SK-N-SH (cell line): ENCODE data around the gene KRT73.

Experiments used
- EP300 ChIP-seq, 2 experiments: IDR thresholded peaks; 2 replicates each; pipeline versions ENCODE4 v1.4.0 to v1.6.1; 2012; ENCODE audit warnings: borderline replicate concordance in 1 of 2, low read depth in 1 of 2, low read length in 1 of 2
- EZH2phosphoT487 ChIP-seq: fragments of 200-600 bp; sonication (generic); IDR thresholded peaks from 2 replicates; pipeline ENCODE4 v1.6.1; 2017; ENCODE audit warnings: low read depth, mixed run types, mild to moderate bottlenecking, antibody characterized with exemption, moderate library complexity, borderline replicate concordance
- JUND ChIP-seq: IDR thresholded peaks from 2 replicates; pipeline ENCODE4 v1.4.0; 2012
- MEF2A ChIP-seq: IDR thresholded peaks from 2 replicates; pipeline ENCODE4 v1.4.0; 2012; ENCODE audit warnings: low read depth, borderline replicate concordance
- POLR2AphosphoS5 ChIP-seq: IDR thresholded peaks from 2 replicates; pipeline ENCODE4 v1.6.1; 2012; ENCODE audit warnings: low read depth, low read length
- RAD21 ChIP-seq: IDR thresholded peaks from 2 replicates; pipeline ENCODE4 v1.6.1; 2012; ENCODE audit warnings: mild to moderate bottlenecking, low read length
- RXRA ChIP-seq: IDR thresholded peaks from 2 replicates; pipeline ENCODE4 v1.4.0; 2012; ENCODE audit warnings: low read depth, mild to moderate bottlenecking, borderline replicate concordance
- SIN3A ChIP-seq: IDR thresholded peaks from 2 replicates; pipeline ENCODE4 v1.6.1; 2012; ENCODE audit warnings: low read depth, mild to moderate bottlenecking, low read length, moderate library complexity, borderline replicate concordance
- TEAD4 ChIP-seq: IDR thresholded peaks from 2 replicates; pipeline ENCODE4 v1.4.0; 2012; ENCODE audit warnings: mild to moderate bottlenecking, borderline replicate concordance; ENCODE audit not compliant: insufficient read depth
- TF ChIP-seq, protein P1 (sequence below): fragments of 200-600 bp; sonication (generic); IDR thresholded peaks from 2 replicates; pipeline ENCODE4 v1.6.1; 2017; ENCODE audit warnings: antibody characterized with exemption, mild to moderate bottlenecking, moderate library complexity
- TF ChIP-seq, protein P2 (sequence below): IDR thresholded peaks from 2 replicates; pipeline ENCODE4 v1.4.0; 2012; ENCODE audit warnings: low read depth
- TF ChIP-seq, protein P3 (sequence below): fragments of 150-350 bp; IDR thresholded peaks from 2 replicates; pipeline ENCODE4 v1.6.1; 2017; ENCODE audit warnings: antibody characterized with exemption, low read length, low read depth, borderline replicate concordance
- TF ChIP-seq, protein P4 (sequence below): IDR thresholded peaks from 2 replicates; pipeline ENCODE4 v1.6.1; 2012; ENCODE audit warnings: mild to moderate bottlenecking, low read depth, low read length, moderate library complexity

DNA sequence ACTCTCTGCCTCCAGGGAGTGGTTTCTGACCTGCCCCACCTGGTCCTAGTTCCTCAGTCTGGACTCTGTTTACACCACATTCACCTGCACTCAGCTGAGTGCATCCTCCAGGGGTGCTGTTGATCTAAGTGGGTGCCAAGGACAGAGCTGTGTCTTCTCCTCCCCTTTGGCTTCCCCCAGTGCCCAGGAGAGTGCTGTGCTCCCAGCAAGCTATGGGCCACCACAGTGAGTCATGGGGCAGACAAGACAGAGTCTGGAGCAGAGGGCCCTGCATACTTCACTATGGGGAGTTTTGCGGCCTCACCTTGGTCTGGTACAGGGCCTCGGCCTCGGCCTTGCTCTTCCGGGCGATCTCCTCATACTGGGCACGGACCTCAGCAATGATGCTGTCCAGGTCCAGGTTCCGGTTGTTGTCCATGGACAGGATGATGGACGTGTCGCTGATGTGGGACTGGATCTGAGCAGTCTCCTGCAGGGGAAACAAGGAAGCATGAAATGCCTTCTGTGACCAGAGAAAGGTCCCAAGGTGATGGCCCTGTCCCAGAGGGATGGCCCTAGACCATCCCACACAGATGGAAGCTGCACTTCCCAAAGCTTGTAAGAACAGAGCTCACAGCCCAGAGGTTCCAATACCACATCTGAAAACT, 4.9 kb downstream of the KRT73 start:
- TF ChIP-seq, protein P1, sequence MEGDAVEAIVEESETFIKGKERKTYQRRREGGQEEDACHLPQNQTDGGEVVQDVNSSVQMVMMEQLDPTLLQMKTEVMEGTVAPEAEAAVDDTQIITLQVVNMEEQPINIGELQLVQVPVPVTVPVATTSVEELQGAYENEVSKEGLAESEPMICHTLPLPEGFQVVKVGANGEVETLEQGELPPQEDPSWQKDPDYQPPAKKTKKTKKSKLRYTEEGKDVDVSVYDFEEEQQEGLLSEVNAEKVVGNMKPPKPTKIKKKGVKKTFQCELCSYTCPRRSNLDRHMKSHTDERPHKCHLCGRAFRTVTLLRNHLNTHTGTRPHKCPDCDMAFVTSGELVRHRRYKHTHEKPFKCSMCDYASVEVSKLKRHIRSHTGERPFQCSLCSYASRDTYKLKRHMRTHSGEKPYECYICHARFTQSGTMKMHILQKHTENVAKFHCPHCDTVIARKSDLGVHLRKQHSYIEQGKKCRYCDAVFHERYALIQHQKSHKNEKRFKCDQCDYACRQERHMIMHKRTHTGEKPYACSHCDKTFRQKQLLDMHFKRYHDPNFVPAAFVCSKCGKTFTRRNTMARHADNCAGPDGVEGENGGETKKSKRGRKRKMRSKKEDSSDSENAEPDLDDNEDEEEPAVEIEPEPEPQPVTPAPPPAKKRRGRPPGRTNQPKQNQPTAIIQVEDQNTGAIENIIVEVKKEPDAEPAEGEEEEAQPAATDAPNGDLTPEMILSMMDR, result no peak
- no peak for TF ChIP-seq EP300 (IDR thresholded peaks at IDR 0.05; ENCODE audit: borderline replicate concordance in 1 of 2, low read depth in 1 of 2, low read length in 1 of 2)
- no peak for TF ChIP-seq POLR2AphosphoS5
- TF ChIP-seq, protein P2, sequence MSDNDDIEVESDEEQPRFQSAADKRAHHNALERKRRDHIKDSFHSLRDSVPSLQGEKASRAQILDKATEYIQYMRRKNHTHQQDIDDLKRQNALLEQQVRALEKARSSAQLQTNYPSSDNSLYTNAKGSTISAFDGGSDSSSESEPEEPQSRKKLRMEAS, result no peak
- TF ChIP-seq JUND, result no peak
- no peak for TF ChIP-seq EZH2phosphoT487
- TF ChIP-seq, protein P3, sequence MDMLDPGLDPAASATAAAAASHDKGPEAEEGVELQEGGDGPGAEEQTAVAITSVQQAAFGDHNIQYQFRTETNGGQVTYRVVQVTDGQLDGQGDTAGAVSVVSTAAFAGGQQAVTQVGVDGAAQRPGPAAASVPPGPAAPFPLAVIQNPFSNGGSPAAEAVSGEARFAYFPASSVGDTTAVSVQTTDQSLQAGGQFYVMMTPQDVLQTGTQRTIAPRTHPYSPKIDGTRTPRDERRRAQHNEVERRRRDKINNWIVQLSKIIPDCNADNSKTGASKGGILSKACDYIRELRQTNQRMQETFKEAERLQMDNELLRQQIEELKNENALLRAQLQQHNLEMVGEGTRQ, result no peak
- no peak for TF ChIP-seq RXRA
- TF ChIP-seq MEF2A, result no peak
- no peak for TF ChIP-seq SIN3A
- no peak for TF ChIP-seq TEAD4
- TF ChIP-seq RAD21, result no peak
- TF ChIP-seq, protein P4, sequence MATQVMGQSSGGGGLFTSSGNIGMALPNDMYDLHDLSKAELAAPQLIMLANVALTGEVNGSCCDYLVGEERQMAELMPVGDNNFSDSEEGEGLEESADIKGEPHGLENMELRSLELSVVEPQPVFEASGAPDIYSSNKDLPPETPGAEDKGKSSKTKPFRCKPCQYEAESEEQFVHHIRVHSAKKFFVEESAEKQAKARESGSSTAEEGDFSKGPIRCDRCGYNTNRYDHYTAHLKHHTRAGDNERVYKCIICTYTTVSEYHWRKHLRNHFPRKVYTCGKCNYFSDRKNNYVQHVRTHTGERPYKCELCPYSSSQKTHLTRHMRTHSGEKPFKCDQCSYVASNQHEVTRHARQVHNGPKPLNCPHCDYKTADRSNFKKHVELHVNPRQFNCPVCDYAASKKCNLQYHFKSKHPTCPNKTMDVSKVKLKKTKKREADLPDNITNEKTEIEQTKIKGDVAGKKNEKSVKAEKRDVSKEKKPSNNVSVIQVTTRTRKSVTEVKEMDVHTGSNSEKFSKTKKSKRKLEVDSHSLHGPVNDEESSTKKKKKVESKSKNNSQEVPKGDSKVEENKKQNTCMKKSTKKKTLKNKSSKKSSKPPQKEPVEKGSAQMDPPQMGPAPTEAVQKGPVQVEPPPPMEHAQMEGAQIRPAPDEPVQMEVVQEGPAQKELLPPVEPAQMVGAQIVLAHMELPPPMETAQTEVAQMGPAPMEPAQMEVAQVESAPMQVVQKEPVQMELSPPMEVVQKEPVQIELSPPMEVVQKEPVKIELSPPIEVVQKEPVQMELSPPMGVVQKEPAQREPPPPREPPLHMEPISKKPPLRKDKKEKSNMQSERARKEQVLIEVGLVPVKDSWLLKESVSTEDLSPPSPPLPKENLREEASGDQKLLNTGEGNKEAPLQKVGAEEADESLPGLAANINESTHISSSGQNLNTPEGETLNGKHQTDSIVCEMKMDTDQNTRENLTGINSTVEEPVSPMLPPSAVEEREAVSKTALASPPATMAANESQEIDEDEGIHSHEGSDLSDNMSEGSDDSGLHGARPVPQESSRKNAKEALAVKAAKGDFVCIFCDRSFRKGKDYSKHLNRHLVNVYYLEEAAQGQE, result no peak
